H9 (cell line): ENCODE results near the gene EFCAB5. TPM values are rescaled to one million over a fixed set of nuclear protein-coding genes. Genes with fewer than 3 reads are reported as not detected.

Source experiments
- DNase-seq: peaks from one replicate; pipeline ENCODE4 v3.0.0-alpha.2; 2017
- H2AFZ ChIP-seq: one replicate; pipeline ENCODE4 v1.6.1; 2013; ENCODE audit warnings: mild to moderate bottlenecking, low read length, control low read depth, moderate library complexity
- H2AK5ac ChIP-seq: 2 replicates; pipeline ENCODE4 v1.6.1; 2013; ENCODE audit warnings: low read length, control low read depth, mixed read lengths; ENCODE audit not compliant: insufficient read length
- H2BK120ac ChIP-seq: one replicate; pipeline ENCODE4 v1.6.1; 2013; ENCODE audit warnings: low read depth, mild to moderate bottlenecking, low read length, control low read depth, inconsistent platforms; ENCODE audit not compliant: poor library complexity, severe bottlenecking
- H2BK12ac ChIP-seq: 2 replicates; pipeline ENCODE4 v1.6.1; 2013; ENCODE audit warnings: low read length, control low read depth, mixed read lengths, low read depth; ENCODE audit not compliant: insufficient read length
- H2BK15ac ChIP-seq: 2 replicates; pipeline ENCODE4 v1.6.1; 2013; ENCODE audit warnings: low read depth, low read length, control low read depth
- H2BK20ac ChIP-seq: one replicate; pipeline ENCODE4 v1.6.1; 2013; ENCODE audit warnings: low read depth, mild to moderate bottlenecking, low read length, control low read depth, inconsistent platforms; ENCODE audit not compliant: poor library complexity, severe bottlenecking
- H2BK5ac ChIP-seq: 2 replicates; pipeline ENCODE4 v1.6.1; 2013; ENCODE audit warnings: low read length, control low read depth, mixed read lengths; ENCODE audit not compliant: insufficient read length
- H3K14ac ChIP-seq: 2 replicates; pipeline ENCODE4 v1.6.1; 2013; ENCODE audit warnings: low read length, control low read depth; ENCODE audit not compliant: insufficient read depth
- H3K18ac ChIP-seq: 2 replicates; pipeline ENCODE4 v1.6.1; 2013; ENCODE audit warnings: low read depth, mild to moderate bottlenecking, mixed read lengths, low read length, control low read depth; ENCODE audit not compliant: insufficient read length
- H3K23ac ChIP-seq: 2 replicates; pipeline ENCODE4 v1.6.1; 2013; ENCODE audit warnings: low read length, control low read depth, mixed read lengths, low read depth; ENCODE audit not compliant: insufficient read length
- H3K23me2 ChIP-seq: 2 replicates; pipeline ENCODE4 v1.6.1; 2013; ENCODE audit warnings: low read depth, mild to moderate bottlenecking, mixed read lengths, low read length, control low read depth; ENCODE audit not compliant: insufficient read length, poor library complexity, severe bottlenecking
- H3K27ac ChIP-seq: 2 replicates; pipeline ENCODE4 v1.5.1; 2013; ENCODE audit warnings: low read length, control low read depth, mixed read lengths, low read depth; ENCODE audit not compliant: insufficient read length
- H3K27me3 ChIP-seq: 2 replicates; pipeline ENCODE4 v1.6.1; 2013; ENCODE audit warnings: low read length, control low read depth, inconsistent platforms; ENCODE audit not compliant: insufficient read depth
- H3K4ac ChIP-seq: 2 replicates; pipeline ENCODE4 v1.6.1; 2013; ENCODE audit warnings: low read depth, mild to moderate bottlenecking, control low read depth, inconsistent platforms, low read length, moderate library complexity
- H3K4me1 ChIP-seq: 2 replicates; pipeline ENCODE4 v1.6.1; 2013; ENCODE audit warnings: low read length, control low read depth, inconsistent platforms; ENCODE audit not compliant: insufficient read depth
- H3K4me2 ChIP-seq: 2 replicates; pipeline ENCODE4 v1.6.1; 2013; ENCODE audit warnings: low read length, control low read depth, mixed read lengths; ENCODE audit not compliant: insufficient read length, insufficient read depth
- H3K56ac ChIP-seq: 2 replicates; pipeline ENCODE4 v1.6.1; 2013; ENCODE audit warnings: low read depth, mild to moderate bottlenecking, mixed read lengths, low read length, control low read depth; ENCODE audit not compliant: insufficient read length
- H3K79me1 ChIP-seq: 2 replicates; pipeline ENCODE4 v1.6.1; 2013; ENCODE audit warnings: low read depth, mild to moderate bottlenecking, moderate library complexity, low read length, control low read depth, inconsistent platforms; ENCODE audit not compliant: insufficient read depth, poor library complexity, severe bottlenecking
- H3K79me2 ChIP-seq: 2 replicates; pipeline ENCODE4 v1.6.1; 2013; ENCODE audit warnings: low read length, control low read depth, inconsistent platforms; ENCODE audit not compliant: insufficient read depth
- H3K9ac ChIP-seq: 2 replicates; pipeline ENCODE4 v1.6.1; 2013; ENCODE audit warnings: low read length, control low read depth, mixed read lengths; ENCODE audit not compliant: insufficient read length; ENCODE audit errors: extremely low read depth
- H3K9me3 ChIP-seq: one replicate; pipeline ENCODE4 v1.6.1; 2013; ENCODE audit warnings: low read depth, low read length, inconsistent platforms; ENCODE audit not compliant: control insufficient read depth
- H3T11ph ChIP-seq: one replicate; pipeline ENCODE4 v1.6.1; 2013; ENCODE audit warnings: mild to moderate bottlenecking, low read length, control low read depth, inconsistent platforms
- H4K20me1 ChIP-seq: one replicate; pipeline ENCODE4 v1.6.1; 2013; ENCODE audit not compliant: control insufficient read depth, insufficient read length, insufficient read depth
- H4K5ac ChIP-seq: 2 replicates; pipeline ENCODE4 v1.6.1; 2013; ENCODE audit warnings: low read depth, mild to moderate bottlenecking, mixed read lengths, low read length, control low read depth; ENCODE audit not compliant: insufficient read length
- H4K8ac ChIP-seq: replicated peaks from 2 replicates; pipeline ENCODE4 v1.6.1; 2013; ENCODE audit warnings: low read length, control low read depth, mixed read lengths, low read depth; ENCODE audit not compliant: insufficient read length
- H4K91ac ChIP-seq: 2 replicates; pipeline ENCODE4 v1.6.1; 2013; ENCODE audit warnings: low read depth, mild to moderate bottlenecking, moderate library complexity, mixed read lengths, low read length, control low read depth; ENCODE audit not compliant: insufficient read length
- H3K27ac Mint-ChIP-seq, 3 experiments: 2 replicates in 2 of 3; 3 replicates in 1 of 3; pipeline ENCODE4 v1.8.0; 2020 to 2021; ENCODE audit warnings: mixed read lengths in 3 of 3, mild to moderate bottlenecking in 1 of 3, moderate library complexity in 1 of 3
- H3K27me3 Mint-ChIP-seq: 2 replicates; pipeline ENCODE4 v1.8.0; 2021; ENCODE audit warnings: low read depth, mild to moderate bottlenecking, moderate library complexity, mixed read lengths
- H3K36me3 Mint-ChIP-seq, 3 experiments: 2 replicates in 2 of 3; 3 replicates in 1 of 3; pipeline ENCODE4 v1.8.0; 2020 to 2021; ENCODE audit warnings: low read depth in 3 of 3, mixed read lengths in 3 of 3; ENCODE audit not compliant: insufficient read depth in 1 of 3
- H3K4me1 Mint-ChIP-seq, 2 experiments: 2 replicates each; pipeline ENCODE4 v1.8.0; 2020; ENCODE audit warnings: mixed read lengths in 2 of 2
- H3K4me3 Mint-ChIP-seq, 2 experiments: 2 replicates in 1 of 2; 3 replicates in 1 of 2; pipeline ENCODE4 v1.8.0; 2020 to 2021; ENCODE audit warnings: mild to moderate bottlenecking in 2 of 2, mixed read lengths in 2 of 2, moderate library complexity in 1 of 2
- H3K9me3 Mint-ChIP-seq, 2 experiments: 2 replicates in 1 of 2; 3 replicates in 1 of 2; pipeline ENCODE4 v1.8.0; 2020; ENCODE audit warnings: mild to moderate bottlenecking in 2 of 2, mixed read lengths in 2 of 2, moderate library complexity in 1 of 2
- total RNA-seq: library from RNA; stranded (reverse); gene quantifications from 2 replicates; pipeline ENCODE4 v1.2.1, GENCODE V29; 2021
- TF ChIP-seq, protein P1 (sequence below): fragments of 200-600 bp; sonication (generic); conservative IDR thresholded peaks from 3 replicates; pipeline ENCODE4 v1.8.0; 2021; ENCODE audit warnings: antibody characterized with exemption, mild to moderate bottlenecking

Gene EFCAB5
- total RNA-seq, 1 experiment from 2014 or later: not detected

DNA sequence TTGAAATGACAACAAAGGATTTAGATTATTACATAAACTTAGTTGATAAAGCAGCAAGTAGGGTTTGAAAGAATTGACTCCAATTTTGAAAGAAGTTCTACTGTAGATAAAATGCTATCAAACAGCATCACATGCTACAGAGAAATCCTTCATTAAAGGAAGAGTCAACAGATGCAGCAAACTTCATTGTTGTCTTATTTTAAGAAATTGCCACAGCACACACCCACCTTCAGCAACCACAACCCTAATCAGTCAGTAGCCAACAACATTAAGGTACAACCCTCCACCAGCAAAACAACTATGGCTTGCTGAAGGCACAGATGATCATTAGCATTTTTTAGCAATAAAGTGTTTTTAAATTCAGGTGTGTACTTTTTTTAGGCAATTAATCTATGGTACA lies 100.1 kb downstream of the EFCAB5 start:
- Histone ChIP-seq H3K9ac (no peak overlapping the region), H3K79me1 (no peaks in the 10 kb centered on the region), H3K4me1 (no peaks in the 10 kb centered on the region), H3K27me3 (no peaks in the 10 kb centered on the region), H2BK12ac (no peak overlapping the region), H3K23me2 (no peaks in the 10 kb centered on the region), H2BK20ac (no peak overlapping the region), H2BK120ac (no peak overlapping the region), H4K8ac (no peak overlapping the region), H3K9me3 (no peaks in the 10 kb centered on the region), H3K27ac (no peak overlapping the region), H2AK5ac (no peak overlapping the region), H3K4ac (no peak overlapping the region), H3K14ac (no peak overlapping the region), H2BK5ac (no peak overlapping the region), H3K23ac (no peak overlapping the region), H3K79me2 (no peaks in the 10 kb centered on the region), H4K5ac (no peak overlapping the region), H2AFZ (no peak overlapping the region), H3K56ac (no peak overlapping the region), H3K4me2 (no peak overlapping the region), H2BK15ac (no peak overlapping the region), H3K18ac (no peak overlapping the region), H4K20me1 (no peaks in the 10 kb centered on the region), H4K91ac (no peak overlapping the region), H3T11ph (no peak overlapping the region)
- Mint-ChIP-seq H3K27me3 (peaks cover 4% of the 10 kb centered on the region), H3K4me1 (no peaks in the 10 kb centered on the region), H3K9me3 (peaks cover 0 to 9% of the 10 kb centered on the region in 2 experiments; a peak in 1 of 5 replicates), H3K4me3 (no peak overlapping the region), H3K36me3 (peaks cover 0 to 17% (median 8%) of the 10 kb centered on the region in 3 experiments; a peak in 4 of 7 replicates), H3K27ac (no peak overlapping the region)
- DNase-seq: no peak
- TF ChIP-seq, protein P1, sequence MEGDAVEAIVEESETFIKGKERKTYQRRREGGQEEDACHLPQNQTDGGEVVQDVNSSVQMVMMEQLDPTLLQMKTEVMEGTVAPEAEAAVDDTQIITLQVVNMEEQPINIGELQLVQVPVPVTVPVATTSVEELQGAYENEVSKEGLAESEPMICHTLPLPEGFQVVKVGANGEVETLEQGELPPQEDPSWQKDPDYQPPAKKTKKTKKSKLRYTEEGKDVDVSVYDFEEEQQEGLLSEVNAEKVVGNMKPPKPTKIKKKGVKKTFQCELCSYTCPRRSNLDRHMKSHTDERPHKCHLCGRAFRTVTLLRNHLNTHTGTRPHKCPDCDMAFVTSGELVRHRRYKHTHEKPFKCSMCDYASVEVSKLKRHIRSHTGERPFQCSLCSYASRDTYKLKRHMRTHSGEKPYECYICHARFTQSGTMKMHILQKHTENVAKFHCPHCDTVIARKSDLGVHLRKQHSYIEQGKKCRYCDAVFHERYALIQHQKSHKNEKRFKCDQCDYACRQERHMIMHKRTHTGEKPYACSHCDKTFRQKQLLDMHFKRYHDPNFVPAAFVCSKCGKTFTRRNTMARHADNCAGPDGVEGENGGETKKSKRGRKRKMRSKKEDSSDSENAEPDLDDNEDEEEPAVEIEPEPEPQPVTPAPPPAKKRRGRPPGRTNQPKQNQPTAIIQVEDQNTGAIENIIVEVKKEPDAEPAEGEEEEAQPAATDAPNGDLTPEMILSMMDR: no peak
